GM19463 (cell line): ENCODE results near the gene CENPQ.
"Not testable (repeated sequence)": the region's sequence is repeated elsewhere in the genome, so short reads cannot be mapped to it uniquely, and the experiment has no call there.

ENCODE experiments used
- ATAC-seq: cut with Tn5 transposase; IDR thresholded peaks from one replicate; pipeline ENCODE4 v1.9.1; 2021; ENCODE audit warnings: mild to moderate bottlenecking, moderate library complexity; ENCODE audit not compliant: unreplicated experiment

CENPQ gene

GRCh38 chr6:49462927-49463611, at the start of gene CENPQ, which contains the start of gene MMUT:
TSS of gene CENPQ (plus strand) at chr6:49463370. CDS start at chr6:49470177, 6,807 bp downstream.
TSS of gene MMUT (minus strand) at chr6:49463253. CDS start at chr6:49459466, 3,787 bp downstream.
- ATAC-seq: peak; percentile 99

GRCh38 chr6:49415358-49415757, 47.8 kb upstream of the CENPQ start:
- no peak for ATAC-seq

GRCh38 chr6:49416195-49416594, 47.0 kb upstream of the CENPQ start:
- ATAC-seq: peak; percentile 50

DNA sequence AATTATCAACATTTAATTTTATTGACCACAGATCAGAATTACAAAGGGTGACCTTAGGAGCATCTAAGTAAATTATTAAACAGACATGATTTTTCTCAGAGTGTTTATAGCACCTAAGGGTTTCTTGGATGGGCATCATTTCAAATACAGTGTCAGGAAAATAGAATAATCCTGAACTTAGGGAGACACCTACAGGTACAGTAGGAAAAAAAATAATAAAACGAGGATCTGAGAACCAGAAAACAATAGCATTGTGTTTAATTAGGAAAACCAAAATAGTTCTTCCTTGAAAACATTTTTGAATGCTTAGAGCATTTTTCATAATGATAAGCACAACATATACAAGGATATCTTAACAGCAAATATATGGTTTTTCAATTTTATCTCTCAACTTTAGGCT, 39.4 kb upstream of the CENPQ start:
- ATAC-seq: no peak

GRCh38 chr6:49430187-49430586, 33.0 kb upstream of the CENPQ start:
- ATAC-seq: no peak

DNA sequence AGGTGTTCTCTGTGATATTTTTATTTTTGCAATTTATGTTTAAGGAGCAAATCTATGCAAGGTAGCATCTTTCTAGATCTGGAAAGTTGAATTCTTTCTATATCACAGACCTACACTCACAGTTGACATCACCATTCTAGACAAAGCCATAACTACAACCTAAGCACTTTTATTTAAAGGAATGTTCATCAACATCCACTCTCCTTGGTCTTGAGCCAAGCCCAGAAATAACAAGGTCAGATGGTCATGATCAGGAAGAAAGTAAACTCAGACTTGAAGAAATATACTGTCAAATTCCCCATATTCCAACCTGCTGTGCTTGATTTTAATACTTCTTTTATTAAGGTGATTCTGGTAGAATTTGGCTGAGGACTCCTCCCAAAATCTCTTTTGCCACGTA, 32.3 kb upstream of the CENPQ start:
- ATAC-seq: no peak

DNA sequence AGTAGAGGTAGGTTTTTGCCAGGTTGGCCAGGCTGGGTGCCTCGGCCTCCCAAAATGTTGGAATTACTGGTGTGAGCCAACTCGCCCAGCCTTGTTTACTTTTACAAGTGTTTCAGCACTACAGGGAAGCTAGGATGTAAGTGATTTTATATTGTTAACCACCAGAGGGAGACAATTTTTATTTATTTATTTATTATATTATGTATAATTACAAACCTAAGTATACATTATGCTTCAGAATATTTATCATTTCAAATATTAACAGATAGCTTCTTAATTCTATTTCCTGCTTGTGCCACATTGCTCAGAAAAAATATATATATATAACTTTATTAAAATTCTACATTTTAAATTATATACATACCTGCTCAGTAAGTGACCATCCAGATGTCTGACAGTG, 9.9 kb upstream of the CENPQ start:
- ATAC-seq: no peak

DNA sequence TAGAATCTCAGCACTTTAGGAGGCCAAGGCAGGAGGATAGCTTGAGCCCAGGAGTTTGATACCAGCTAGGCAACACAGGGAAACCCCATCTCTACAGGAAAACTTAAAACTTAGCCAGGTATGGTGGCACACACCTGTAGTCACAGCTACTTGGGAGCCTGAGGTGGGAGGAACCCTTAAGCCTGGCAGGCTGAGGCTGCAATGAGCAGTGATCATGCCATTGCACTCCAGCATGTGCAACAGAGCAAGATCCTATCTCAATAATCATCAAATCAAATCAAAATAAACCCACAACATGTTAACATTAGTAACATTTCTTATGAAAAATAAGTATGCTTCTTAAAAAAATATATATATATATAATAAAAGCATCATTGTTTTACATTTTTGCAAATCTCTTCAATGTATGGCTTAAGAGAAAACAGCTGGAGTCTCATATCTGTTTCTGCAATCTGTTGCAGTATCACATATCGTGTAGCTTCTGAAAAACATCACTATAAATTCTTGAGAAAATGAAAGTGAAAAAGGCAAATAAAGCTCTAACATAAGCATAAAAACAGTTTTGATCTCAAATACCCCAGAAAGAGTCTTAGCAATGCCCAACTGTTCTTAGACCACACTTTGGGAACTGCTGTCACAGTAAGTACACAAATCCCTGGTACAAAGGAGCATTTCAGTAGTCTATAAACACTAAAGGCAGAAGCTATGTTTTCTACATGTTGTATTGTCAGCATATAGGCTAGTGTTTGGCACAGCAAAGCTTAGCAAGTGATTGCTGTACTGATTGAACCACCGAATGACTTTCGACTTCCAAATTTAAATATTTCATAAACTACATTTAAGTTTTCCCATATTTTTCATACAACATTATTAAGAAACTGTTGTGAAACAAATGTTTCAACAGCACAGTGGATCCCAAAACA, 8.1 kb upstream of the CENPQ start:
- ATAC-seq: no peak

DNA sequence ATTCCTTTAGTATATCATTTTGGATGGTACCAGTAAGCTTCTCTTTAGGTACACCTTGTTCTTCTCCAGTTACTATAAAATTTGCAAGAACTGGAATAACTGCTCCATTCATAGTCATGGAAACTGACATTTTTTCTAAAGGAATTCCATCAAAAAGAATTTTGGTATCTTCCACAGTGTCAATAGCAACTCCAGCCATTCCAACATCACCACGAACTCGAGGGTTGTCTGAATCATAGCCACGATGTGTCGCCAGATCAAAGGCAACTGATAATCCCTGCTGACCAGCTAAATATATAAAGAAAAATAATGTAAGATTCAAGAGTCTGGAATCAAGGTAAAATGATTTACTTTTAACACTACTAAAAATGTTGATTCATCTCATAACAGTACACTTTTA, 5.4 kb upstream of the CENPQ start:
- ATAC-seq: no peak

DNA sequence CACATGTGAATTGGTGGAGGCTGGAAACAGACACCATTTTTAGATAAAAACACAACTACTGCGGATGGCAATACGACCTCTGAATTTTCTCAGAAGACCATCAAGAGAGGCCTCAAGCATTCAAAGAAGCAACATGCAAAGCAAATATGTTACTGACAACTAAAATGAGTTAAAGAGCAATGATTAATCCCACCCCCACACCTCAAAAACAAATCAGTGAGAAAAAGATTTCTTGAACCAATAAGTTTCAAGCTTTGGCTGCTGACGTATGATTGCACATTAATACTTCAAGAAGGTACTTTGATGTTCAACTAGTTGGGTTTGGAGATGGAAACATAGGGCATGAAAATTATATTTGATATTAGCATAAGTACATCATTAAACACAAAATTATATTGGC, 1.1 kb upstream of the CENPQ start:
- ATAC-seq: no peak

DNA sequence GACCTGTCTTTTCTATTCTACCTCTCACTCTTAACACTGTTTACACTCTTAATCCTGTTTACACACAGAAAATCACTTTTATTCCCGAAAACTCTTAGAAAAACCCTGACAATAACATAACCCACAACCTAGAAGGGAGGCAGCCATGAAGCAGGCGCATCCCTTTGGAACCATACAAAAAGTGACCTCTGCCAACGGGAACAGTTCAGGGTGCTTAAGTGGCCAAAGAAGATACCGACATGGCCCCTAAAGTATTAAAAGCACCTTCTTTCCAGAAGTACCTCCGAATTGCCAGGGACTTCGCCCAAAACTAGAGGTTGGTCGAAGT, 607 bp upstream of the CENPQ start:
- ATAC-seq: peak; percentile 1

DNA sequence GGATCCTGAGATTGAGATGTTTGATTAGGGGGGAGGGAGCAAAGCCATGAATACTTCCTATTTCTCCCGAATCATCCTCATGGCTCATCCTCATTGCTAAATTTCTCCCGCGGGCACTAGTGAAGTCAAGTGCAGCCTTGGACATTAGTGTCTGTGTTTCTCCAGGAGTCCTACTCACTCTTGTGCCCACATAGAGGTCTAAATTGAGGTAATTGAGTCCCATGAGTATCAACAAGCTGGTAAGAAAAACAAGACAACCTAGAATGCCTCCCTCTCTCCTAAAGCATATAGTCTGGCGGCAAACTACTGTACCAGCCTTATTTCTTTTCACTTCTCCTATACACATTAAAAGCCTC, 420 bp downstream of the CENPQ start:
- ATAC-seq: no peak

- ATAC-seq: no peak
These were observed 1.5 kb downstream of the CENPQ start for GRCh38 chr6:49464691-49465090.

- ATAC-seq: no peak
These were observed 4.9 kb downstream of the CENPQ start for GRCh38 chr6:49468042-49468441.

DNA sequence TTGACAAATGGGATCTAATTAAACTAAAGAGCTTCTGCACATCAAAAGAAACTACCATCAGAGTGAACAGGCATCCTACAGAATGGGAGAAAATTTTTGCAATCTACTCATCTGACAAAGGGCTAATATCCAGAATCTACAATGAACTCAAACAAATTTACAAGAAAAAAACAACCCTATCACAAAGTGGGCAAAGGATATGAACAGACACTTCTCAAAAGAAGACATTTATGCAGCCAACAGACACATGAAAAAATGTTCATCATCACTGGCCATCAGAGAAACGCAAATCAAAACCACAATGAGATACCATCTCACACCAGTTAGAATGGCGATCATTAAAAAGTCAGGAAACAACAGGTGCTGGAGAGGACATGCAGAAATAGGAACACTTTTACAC, 13.4 kb downstream of the CENPQ start:
- not testable (repeated sequence) for ATAC-seq

GRCh38 chr6:49479308-49479970, 16.3 kb downstream of the CENPQ start:
- no peak for ATAC-seq

DNA sequence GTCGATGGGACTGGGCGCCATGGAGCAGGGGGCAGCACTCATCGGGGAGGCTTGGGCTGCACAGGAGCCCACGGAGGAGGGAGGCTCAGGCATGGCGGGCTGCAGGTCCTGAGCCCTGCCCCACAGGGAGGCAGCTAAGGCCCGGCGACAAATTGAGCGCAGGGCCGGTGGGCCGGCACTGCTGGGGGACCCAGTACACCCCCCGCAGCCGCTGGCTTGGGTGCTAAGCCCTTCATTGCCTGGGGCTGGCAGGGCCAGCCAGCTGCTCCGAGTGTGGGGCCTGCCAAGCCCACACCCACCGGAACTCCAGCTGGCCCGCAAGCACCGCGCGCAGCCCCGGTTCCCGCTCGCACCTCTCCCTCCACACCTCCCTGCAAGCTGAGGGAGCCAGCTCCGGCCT, 18.7 kb downstream of the CENPQ start:
- not testable (repeated sequence) for ATAC-seq

DNA sequence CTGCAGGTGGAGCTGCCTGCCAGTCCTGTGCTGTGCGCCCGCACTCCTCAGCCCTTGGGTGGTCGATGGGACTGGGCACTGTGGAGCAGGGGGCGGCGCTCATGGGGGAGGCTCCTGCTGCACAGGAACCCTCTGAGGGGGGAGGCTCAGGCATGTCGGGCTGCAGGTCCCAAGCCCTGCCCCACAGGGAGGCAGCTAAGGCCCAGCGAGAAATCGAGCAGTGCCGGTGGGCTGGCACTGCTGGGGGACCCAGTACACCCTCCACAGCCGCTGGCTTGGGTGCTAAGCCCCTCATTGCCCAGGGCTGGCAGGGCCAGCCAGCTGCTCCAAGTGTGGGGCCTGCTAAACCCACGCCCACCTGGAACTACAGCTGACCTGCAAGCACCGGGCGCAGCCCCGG, 20.2 kb downstream of the CENPQ start:
- ATAC-seq: not testable (repeated sequence)

GRCh38 chr6:49490633-49491032, 27.5 kb downstream of the CENPQ start:
- ATAC-seq: no peak

DNA sequence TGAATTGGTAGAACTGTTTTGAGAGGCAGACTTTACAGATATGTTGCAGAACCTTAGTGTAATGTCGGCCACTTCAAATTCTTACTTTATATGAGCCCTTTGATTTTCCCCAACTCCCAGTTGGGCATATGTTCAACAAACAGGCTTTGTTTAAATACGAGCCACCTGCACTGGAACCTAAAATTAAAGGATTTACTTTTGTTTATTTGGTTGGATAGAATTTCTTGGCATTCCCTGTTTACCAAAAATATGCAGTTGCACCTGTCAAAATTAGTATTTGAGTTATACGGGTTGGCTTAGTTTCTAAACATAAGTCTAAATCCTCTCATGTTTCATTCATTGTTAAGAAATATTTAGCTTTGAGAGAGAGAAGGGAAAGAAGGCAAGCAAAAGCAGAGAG, 34.1 kb downstream of the CENPQ start:
- no peak for ATAC-seq

- no peak for ATAC-seq
These were observed 36.0 kb downstream of the CENPQ start for GRCh38 chr6:49499126-49499525.

GRCh38 chr6:49499623-49500022, 36.5 kb downstream of the CENPQ start, which contains the start of gene GLYATL3:
TSS of gene GLYATL3 (plus strand) at chr6:49499923. CDS start at chr6:49511991, 12,068 bp downstream.
- ATAC-seq: no peak
